ENCODE measurements around the gene CFAP65.

- TF ChIP-seq CTCF (IDR thresholded peaks at IDR 0.05), result no peak
- no peak for TF ChIP-seq SIN3A (IDR thresholded peaks at IDR 0.05; ENCODE audit: borderline replicate concordance, insufficient read depth, low read depth, low read length)
- TF ChIP-seq POLR2AphosphoS5 (IDR thresholded peaks at IDR 0.05; ENCODE audit: low read depth, low read length), result no peak
Observed at GRCh38 chr2:218961651-218962570, 79.4 kb downstream of the CFAP65 start.

Measured in Panc1 (cell line).